CD8-positive, alpha-beta memory T cell (primary cell): ENCODE data around the gene BCAS1. TPM values are rescaled to one million over a fixed set of nuclear protein-coding genes. Genes with fewer than 3 reads are reported as not detected.

ENCODE experiments used
- CTCF ChIA-PET: fragments of 350-600 bp; sonication (Branson Sonifier 250); formaldehyde crosslinking; loops from one replicate; lab custom pipeline; 2021; ENCODE audit warnings: antibody characterized with exemption; lab: Charles Lee
- POLR2A ChIA-PET: fragments of 350-600 bp; sonication (Branson Sonifier 250); formaldehyde crosslinking; loops from one replicate; lab custom pipeline; 2021; ENCODE audit warnings: antibody characterized with exemption; lab: Charles Lee
- DNase-seq, 5 donors: peaks; one replicate each; pipeline versions ENCODE4 v3.0.0 to v3.0.0-alpha.2; 2020 to 2022; ENCODE audit warnings: mixed read lengths in 1 of 5
- H3K27ac ChIP-seq: one replicate; pipeline ENCODE4 v1.7.0; 2013; ENCODE audit warnings: low read depth, mild to moderate bottlenecking, low read length, moderate library complexity
- H3K27me3 ChIP-seq: 2 replicates; pipeline ENCODE4 v1.7.0; 2013; ENCODE audit warnings: low read length, mild to moderate bottlenecking; ENCODE audit not compliant: insufficient read depth, poor library complexity, severe bottlenecking
- H3K36me3 ChIP-seq: 2 replicates; pipeline ENCODE4 v1.7.0; 2013; ENCODE audit warnings: mild to moderate bottlenecking, low read length, moderate library complexity; ENCODE audit not compliant: insufficient read depth
- H3K4me1 ChIP-seq: 2 replicates; pipeline ENCODE4 v1.7.0; 2013; ENCODE audit warnings: mild to moderate bottlenecking, low read length, moderate library complexity; ENCODE audit not compliant: insufficient read depth
- H3K4me3 ChIP-seq: 2 replicates; pipeline ENCODE4 v1.7.0; 2013; ENCODE audit warnings: mild to moderate bottlenecking, low read length
- H3K9me3 ChIP-seq: 2 replicates; pipeline ENCODE4 v1.7.0; 2013; ENCODE audit warnings: mild to moderate bottlenecking, low read length
- H3K27ac Mint-ChIP-seq, 8 donors: one replicate each; pipeline ENCODE4 v1.8.0; 2020 to 2021; ENCODE audit warnings: mixed read lengths in 8 of 8, mild to moderate bottlenecking in 6 of 8, inconsistent platforms in 3 of 8, moderate library complexity in 3 of 8
- H3K27me3 Mint-ChIP-seq, 2 donors: one replicate each; pipeline ENCODE4 v1.8.0; 2020 to 2021; ENCODE audit warnings: mixed read lengths in 2 of 2, mild to moderate bottlenecking in 1 of 2, moderate library complexity in 1 of 2
- H3K36me3 Mint-ChIP-seq, 3 donors: one replicate each; pipeline ENCODE4 v1.8.0; 2020 to 2021; ENCODE audit warnings: mixed read lengths in 3 of 3, inconsistent platforms in 1 of 3, mild to moderate bottlenecking in 1 of 3
- H3K4me1 Mint-ChIP-seq, 3 donors: one replicate each; pipeline ENCODE4 v1.8.0; 2020 to 2021; ENCODE audit warnings: mixed read lengths in 3 of 3, inconsistent platforms in 1 of 3, mild to moderate bottlenecking in 1 of 3
- H3K4me3 Mint-ChIP-seq, 7 donors: one replicate each; pipeline ENCODE4 v1.8.0; 2020 to 2021; ENCODE audit warnings: mixed read lengths in 7 of 7, mild to moderate bottlenecking in 6 of 7, moderate library complexity in 4 of 7, inconsistent platforms in 2 of 7
- H3K9me3 Mint-ChIP-seq, 5 donors: one replicate each; pipeline ENCODE4 v1.8.0; 2020 to 2022; ENCODE audit warnings: mixed read lengths in 5 of 5, mild to moderate bottlenecking in 3 of 5, moderate library complexity in 2 of 5, inconsistent platforms in 1 of 5
- polyA plus RNA-seq: library from polyadenylated mRNA; unstranded; fragments of 300-500 nt; fragmentation: Illumina TruSeq; gene quantifications from one replicate; pipeline ENCODE4 v1.2.3, GENCODE V29; 2021
- total RNA-seq, 2 experiments: library from RNA; stranded (reverse); gene quantifications; one replicate each; pipeline ENCODE4 v1.2.3, GENCODE V29; 2021

The BCAS1 gene
- total RNA-seq, result under 1 TPM; 0.09 to 0.15 TPM
- polyA plus RNA-seq, result 0.91 TPM

- Histone ChIP-seq H3K36me3 (no peaks in the 10 kb centered on the region), H3K4me1 (no peaks in the 10 kb centered on the region), H3K27me3 (no peaks in the 10 kb centered on the region), H3K4me3 (no peak within 1 kb of the TSS), H3K27ac (no peak within 1 kb of the TSS), H3K9me3 (no peaks in the 10 kb centered on the region)
- no peaks in the 10 kb centered on the region for H3K36me3 Mint-ChIP-seq
- peak within 1 kb of the TSS in 2 of 8 donors; percentile 33 to 56 for H3K27ac Mint-ChIP-seq
- ChIA-PET POLR2A (interaction anchor here (0.6 kb wide), 1 partner anchor 57 kb away, joined by 5 read pairs; no protein-coding TSS in a partner anchor), CTCF (interaction anchor here (1.0 kb wide), 1 partner anchor 34 kb away, joined by 3 read pairs; no protein-coding TSS in a partner anchor)
- no peak for DNase-seq
- peaks cover 2 to 15% (median 5%) of the 10 kb centered on the region in 3 donors for H3K4me1 Mint-ChIP-seq
- no peak within 1 kb of the TSS for H3K4me3 Mint-ChIP-seq
- no peaks in the 10 kb centered on the region for H3K27me3 Mint-ChIP-seq
- H3K9me3 Mint-ChIP-seq, result no peaks in the 10 kb centered on the region
Observed at GRCh38 chr20:54070187-54070987, at the start of gene BCAS1. BCAS1 (minus strand) TSS chr20:54070594; CDS start chr20:54058718, 11,876 bp downstream.

GRCh38 chr20:54119744-54120143 lies 49.4 kb upstream of the BCAS1 start:
- Histone ChIP-seq H3K9me3 (no peaks in the 10 kb centered on the region), H3K4me1 (no peaks in the 10 kb centered on the region), H3K4me3 (no peak overlapping the region), H3K36me3 (no peaks in the 10 kb centered on the region), H3K27ac (no peak overlapping the region), H3K27me3 (no peaks in the 10 kb centered on the region)
- H3K27me3 Mint-ChIP-seq, result no peaks in the 10 kb centered on the region
- no peaks in the 10 kb centered on the region for H3K4me1 Mint-ChIP-seq
- H3K4me3 Mint-ChIP-seq, result no peak overlapping the region
- no peak for DNase-seq
- CTCF ChIA-PET, result no interaction called here
- H3K27ac Mint-ChIP-seq, result peak overlapping the region in 1 of 8 donors; percentile 18
- no peaks in the 10 kb centered on the region for H3K9me3 Mint-ChIP-seq
- POLR2A ChIA-PET, result no interaction called here
- H3K36me3 Mint-ChIP-seq, result no peaks in the 10 kb centered on the region

GRCh38 chr20:54118220-54119001 lies 48.0 kb upstream of the BCAS1 start:
- CTCF ChIA-PET, result no interaction called here
- H3K36me3 Mint-ChIP-seq, result no peaks in the 10 kb centered on the region
- H3K4me3 ChIP-seq, result no peak overlapping the region

GRCh38 chr20:54116550-54117235 lies 46.3 kb upstream of the BCAS1 start:
- no peak overlapping the region for H3K4me3 ChIP-seq
- no peaks in the 10 kb centered on the region for H3K4me1 ChIP-seq
- no peaks in the 10 kb centered on the region for H3K36me3 ChIP-seq
- no peak overlapping the region for H3K27ac Mint-ChIP-seq
- H3K27ac ChIP-seq, result no peak overlapping the region
- ChIA-PET POLR2A (no interaction called here), CTCF (no interaction called here)
- no peaks in the 10 kb centered on the region for H3K36me3 Mint-ChIP-seq
- H3K9me3 Mint-ChIP-seq, result no peaks in the 10 kb centered on the region
- peaks cover 5% of the 10 kb centered on the region in 2 donors for H3K27me3 Mint-ChIP-seq
- no peak overlapping the region for H3K4me3 Mint-ChIP-seq
- H3K27me3 ChIP-seq, result no peaks in the 10 kb centered on the region
- DNase-seq, result no peak
- no peaks in the 10 kb centered on the region for H3K4me1 Mint-ChIP-seq
- H3K9me3 ChIP-seq, result no peaks in the 10 kb centered on the region

More at GRCh38 chr20:54118220-54119001, 48.0 kb upstream of the BCAS1 start:
- H3K36me3 ChIP-seq, result no peaks in the 10 kb centered on the region
- no peaks in the 10 kb centered on the region for H3K9me3 ChIP-seq
- H3K9me3 Mint-ChIP-seq, result no peaks in the 10 kb centered on the region
- no peak for DNase-seq
- H3K27me3 ChIP-seq, result no peaks in the 10 kb centered on the region
- H3K4me1 Mint-ChIP-seq, result no peaks in the 10 kb centered on the region
- no peak overlapping the region for H3K4me3 Mint-ChIP-seq
- no peaks in the 10 kb centered on the region for H3K4me1 ChIP-seq
- no peak overlapping the region for H3K27ac Mint-ChIP-seq
- no peak overlapping the region for H3K27ac ChIP-seq
- H3K27me3 Mint-ChIP-seq, result peaks cover 3 to 5% of the 10 kb centered on the region in 2 donors
- POLR2A ChIA-PET, result no interaction called here

- Mint-ChIP-seq H3K4me1 (no peaks in the 10 kb centered on the region), H3K9me3 (no peaks in the 10 kb centered on the region), H3K27ac (no peak overlapping the region), H3K4me3 (no peak overlapping the region), H3K36me3 (peaks cover 0 to 4% (median 0%) of the 10 kb centered on the region in 3 donors), H3K27me3 (peaks cover 6 to 9% of the 10 kb centered on the region in 2 donors)
- ChIA-PET CTCF (no interaction called here), POLR2A (no interaction called here)
- no peak overlapping the region for H3K27ac ChIP-seq
- no peak for DNase-seq
- H3K4me1 ChIP-seq, result no peaks in the 10 kb centered on the region
- no peaks in the 10 kb centered on the region for H3K27me3 ChIP-seq
- no peak overlapping the region for H3K4me3 ChIP-seq
- no peaks in the 10 kb centered on the region for H3K36me3 ChIP-seq
- no peaks in the 10 kb centered on the region for H3K9me3 ChIP-seq
Observed at GRCh38 chr20:54115172-54115854, 44.9 kb upstream of the BCAS1 start.

- Histone ChIP-seq H3K27me3 (no peaks in the 10 kb centered on the region), H3K36me3 (no peaks in the 10 kb centered on the region), H3K4me1 (no peaks in the 10 kb centered on the region), H3K9me3 (no peaks in the 10 kb centered on the region), H3K27ac (no peak overlapping the region), H3K4me3 (no peak overlapping the region)
- no peak for DNase-seq
- Mint-ChIP-seq H3K27me3 (peaks cover 6 to 9% of the 10 kb centered on the region in 2 donors), H3K27ac (no peak overlapping the region), H3K4me1 (no peaks in the 10 kb centered on the region), H3K36me3 (peaks cover 0 to 4% (median 0%) of the 10 kb centered on the region in 3 donors), H3K4me3 (no peak overlapping the region), H3K9me3 (no peaks in the 10 kb centered on the region)
- ChIA-PET POLR2A (no interaction called here), CTCF (no interaction called here)
Observed at GRCh38 chr20:54114109-54114508, 43.7 kb upstream of the BCAS1 start.

GRCh38 chr20:54113566-54113965 lies 43.2 kb upstream of the BCAS1 start:
- DNase-seq, result no peak
- no peaks in the 10 kb centered on the region for H3K4me1 ChIP-seq
- H3K27me3 Mint-ChIP-seq, result peaks cover 6 to 9% of the 10 kb centered on the region in 2 donors
- H3K4me3 Mint-ChIP-seq, result no peak overlapping the region
- POLR2A ChIA-PET, result no interaction called here
- no peak overlapping the region for H3K4me3 ChIP-seq
- H3K36me3 ChIP-seq, result no peaks in the 10 kb centered on the region
- H3K9me3 Mint-ChIP-seq, result no peaks in the 10 kb centered on the region
- no peaks in the 10 kb centered on the region for H3K27me3 ChIP-seq
- no peaks in the 10 kb centered on the region for H3K9me3 ChIP-seq
- no peak overlapping the region for H3K27ac Mint-ChIP-seq
- no peaks in the 10 kb centered on the region for H3K4me1 Mint-ChIP-seq
- H3K36me3 Mint-ChIP-seq, result peaks cover 0 to 4% (median 0%) of the 10 kb centered on the region in 3 donors
- CTCF ChIA-PET, result no interaction called here
- H3K27ac ChIP-seq, result no peak overlapping the region
